NCI-H82 treated with DMSO at 0.1 percent for 48 hours (cell line): ENCODE measurements around the gene TMBIM4.
A peak's percentile ranks its signal among the peaks of the same experiment; 100 is the strongest.

ENCODE experiments used
- DNase-seq: peaks from one replicate; lab custom pipeline; 2025; ENCODE audit not compliant: unreplicated experiment; lab: John Stamatoyannopoulos, UW

TMBIM4 gene

GRCh38 chr12:66142826-66143225 lies 27.0 kb downstream of the TMBIM4 start:
- no peak for DNase-seq

GRCh38 chr12:66141299-66141698 lies 28.5 kb downstream of the TMBIM4 start:
- DNase-seq: no peak

DNA sequence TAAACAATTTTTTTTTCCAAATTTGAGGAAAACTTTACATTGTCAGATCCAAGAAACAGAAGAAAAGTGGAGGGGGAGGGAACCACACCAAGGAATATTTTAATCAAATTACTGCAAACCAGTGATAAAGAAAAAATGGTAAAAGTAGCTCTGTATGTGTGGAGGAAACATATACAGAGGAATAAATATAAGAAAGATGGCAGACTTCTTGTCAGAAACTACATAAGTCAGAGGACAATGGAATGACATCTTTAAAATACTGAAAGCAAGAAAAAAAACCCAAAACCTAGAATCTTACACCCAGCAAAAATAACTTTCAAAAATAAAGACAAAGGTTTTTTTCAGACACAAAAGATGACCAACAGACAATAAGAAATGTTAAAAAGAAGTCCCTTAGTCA lies 29.1 kb downstream of the TMBIM4 start:
- DNase-seq: no peak

GRCh38 chr12:66139328-66139727 lies 30.5 kb downstream of the TMBIM4 start:
- no peak for DNase-seq

DNA sequence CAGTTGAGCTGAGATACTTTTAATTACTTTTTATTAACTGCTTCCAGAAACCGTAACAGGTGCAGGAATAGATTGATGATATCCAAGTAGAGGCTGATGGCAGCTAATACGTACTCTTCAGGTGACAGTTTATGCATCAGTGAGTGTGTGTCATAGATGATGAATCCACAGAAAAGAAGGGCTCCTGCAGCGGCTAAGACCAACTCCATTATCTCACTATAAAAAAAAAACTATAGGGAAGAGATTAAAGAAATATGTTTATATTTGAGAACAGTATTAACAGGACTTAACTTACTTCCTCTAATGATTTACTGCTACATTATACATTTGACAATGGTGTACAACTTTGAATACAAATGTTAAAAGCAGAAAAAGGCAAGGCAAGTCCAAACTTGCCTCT lies 31.9 kb downstream of the TMBIM4 start:
- DNase-seq: no peak

DNA sequence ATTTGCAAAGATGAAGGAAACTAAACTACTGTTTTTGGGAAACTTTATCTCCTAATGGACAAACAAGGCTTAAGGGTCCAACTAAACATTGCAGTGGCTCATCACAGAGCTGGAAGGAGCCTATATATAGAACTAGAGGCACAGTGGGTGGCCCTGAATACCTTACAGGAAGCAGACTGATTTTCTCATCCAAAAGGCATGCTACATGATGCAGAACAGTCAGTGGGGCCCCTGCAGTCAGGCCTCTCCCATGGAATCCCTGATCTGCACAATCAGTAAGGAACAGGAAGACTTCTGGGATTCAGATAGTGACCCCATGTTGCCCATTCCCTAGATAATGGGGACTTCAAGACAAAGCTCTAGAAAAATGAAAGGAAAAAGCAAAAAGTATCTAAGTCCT lies 37.4 kb downstream of the TMBIM4 start:
- no peak for DNase-seq

DNA sequence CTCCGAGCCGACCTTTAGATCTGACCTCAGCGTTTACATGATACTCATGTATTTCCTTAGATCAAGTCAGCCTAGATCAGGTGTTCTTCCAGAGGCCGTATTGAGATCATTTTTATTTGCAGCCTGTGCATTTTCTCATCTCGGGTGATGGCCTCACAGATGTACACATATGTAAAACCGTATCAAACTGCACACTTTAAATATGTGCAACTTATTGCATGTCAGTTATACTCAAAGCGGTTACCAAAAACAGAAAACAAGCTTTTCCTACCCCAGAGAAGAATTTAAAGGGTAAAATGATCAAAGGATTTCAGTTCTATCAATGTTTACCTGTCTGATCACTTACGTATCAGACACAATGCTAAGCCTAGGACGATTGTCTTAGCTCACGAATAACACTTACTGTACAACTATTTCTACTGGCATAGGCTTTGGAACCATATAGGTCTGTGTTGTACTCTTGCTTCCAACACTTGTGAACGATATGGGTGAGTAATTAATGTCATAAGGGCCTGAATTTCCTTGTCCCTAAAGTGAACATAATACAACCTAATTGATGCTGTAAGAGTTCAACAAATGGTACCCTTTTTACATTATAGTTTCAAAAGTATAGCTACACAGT lies 38.6 kb downstream of the TMBIM4 start:
- DNase-seq: no peak

DNA sequence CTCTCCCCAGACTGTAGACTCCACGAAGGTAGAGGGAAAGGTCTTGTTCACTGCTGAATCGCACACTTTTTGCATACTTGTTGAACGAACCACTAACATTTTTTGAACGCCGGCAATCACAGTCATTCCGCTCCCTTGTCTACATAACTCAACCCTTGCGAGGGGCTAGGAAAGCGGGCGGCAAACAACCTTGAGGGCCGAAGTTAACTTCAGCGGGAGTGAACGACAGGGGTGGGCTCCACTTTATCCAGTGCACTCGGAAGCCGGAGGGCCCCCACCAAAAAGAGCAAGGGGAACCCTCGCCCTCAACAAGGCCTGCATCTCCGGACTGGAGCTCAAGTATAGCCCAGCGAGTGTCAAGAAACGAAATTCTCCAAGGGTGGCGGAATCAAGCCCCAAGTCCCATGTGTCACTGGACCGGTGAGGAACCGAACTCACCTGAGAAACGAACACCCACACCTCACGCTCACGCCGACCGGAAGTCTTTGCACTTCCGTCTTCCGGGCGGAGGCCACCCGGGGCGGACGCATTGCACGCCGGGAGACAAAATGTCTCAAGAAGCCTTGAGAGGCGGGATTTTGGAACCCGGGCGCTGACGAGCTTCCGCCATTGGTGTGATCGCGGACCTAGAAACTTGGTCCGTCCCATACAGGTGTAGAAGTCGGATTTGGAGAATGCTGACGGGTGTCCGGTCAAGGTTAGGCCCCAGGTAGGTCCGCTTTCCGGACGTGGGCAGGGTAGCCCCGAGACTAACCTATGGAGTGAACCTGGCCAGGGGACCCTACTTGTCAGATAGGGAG lies 39.3 kb downstream of the TMBIM4 start, which contains the start of gene LLPH:
LLPH (minus strand) TSS at position 484 of the 800 bp plus-strand sequence. CDS start 1,644 bp downstream, outside the sequence.
- no peak for DNase-seq

DNA sequence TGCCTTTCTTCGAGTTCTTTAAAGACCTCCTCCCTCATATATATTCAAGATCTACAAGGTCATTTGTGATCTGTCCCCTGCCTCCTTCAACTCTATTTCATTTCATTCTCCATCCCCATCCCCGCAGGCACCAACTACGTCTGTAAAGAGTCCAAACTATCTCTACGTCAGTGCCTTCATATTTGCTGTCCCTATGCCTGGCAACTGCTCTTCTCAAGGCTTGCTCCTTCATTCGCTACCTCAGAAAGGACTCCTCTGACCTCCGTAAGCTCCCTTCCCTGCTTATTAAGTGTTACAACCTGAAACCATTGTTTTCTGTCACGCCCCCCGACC lies 39.9 kb downstream of the TMBIM4 start:
- no peak for DNase-seq

GRCh38 chr12:66127650-66128049 lies 42.1 kb downstream of the TMBIM4 start:
- no peak for DNase-seq

- no peak for DNase-seq
Observed at GRCh38 chr12:66120477-66120876, 49.3 kb downstream of the TMBIM4 start.

- no peak for DNase-seq
Observed at GRCh38 chr12:66119870-66120241, 49.9 kb downstream of the TMBIM4 start.

GRCh38 chr12:66119229-66119869 lies 50.4 kb downstream of the TMBIM4 start:
- no peak for DNase-seq

GRCh38 chr12:66118240-66118891 lies 51.4 kb downstream of the TMBIM4 start:
- no peak for DNase-seq

- DNase-seq: no peak
Observed at GRCh38 chr12:66117242-66117641, 52.6 kb downstream of the TMBIM4 start.

DNA sequence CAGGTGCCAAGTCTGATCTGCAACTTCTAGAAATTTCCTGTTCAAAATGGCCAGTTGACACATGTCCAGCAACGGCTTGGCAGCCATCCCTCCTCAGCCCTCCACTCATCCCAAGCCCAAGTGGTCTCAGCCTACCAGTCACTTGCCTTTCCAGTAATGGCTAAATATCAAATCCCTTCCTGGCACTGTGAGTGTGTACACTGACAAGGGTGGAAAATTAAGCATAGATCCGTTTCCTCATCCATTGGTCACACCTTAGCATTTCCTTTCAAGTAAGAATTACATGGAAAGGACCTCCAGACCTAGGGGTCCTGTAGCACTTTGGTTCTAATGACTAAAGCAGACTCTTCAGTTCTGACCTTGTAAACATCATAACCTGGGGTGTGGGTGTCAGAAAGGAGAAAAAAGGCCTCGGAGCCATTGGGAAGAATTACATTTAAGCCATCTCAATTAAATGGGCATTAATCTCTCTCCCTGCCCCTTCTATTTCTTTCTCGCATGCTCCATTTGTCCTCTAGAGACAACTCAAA lies 54.7 kb downstream of the TMBIM4 start:
- DNase-seq: no peak

GRCh38 chr12:66113471-66113870 lies 56.3 kb downstream of the TMBIM4 start:
- DNase-seq: no peak

DNA sequence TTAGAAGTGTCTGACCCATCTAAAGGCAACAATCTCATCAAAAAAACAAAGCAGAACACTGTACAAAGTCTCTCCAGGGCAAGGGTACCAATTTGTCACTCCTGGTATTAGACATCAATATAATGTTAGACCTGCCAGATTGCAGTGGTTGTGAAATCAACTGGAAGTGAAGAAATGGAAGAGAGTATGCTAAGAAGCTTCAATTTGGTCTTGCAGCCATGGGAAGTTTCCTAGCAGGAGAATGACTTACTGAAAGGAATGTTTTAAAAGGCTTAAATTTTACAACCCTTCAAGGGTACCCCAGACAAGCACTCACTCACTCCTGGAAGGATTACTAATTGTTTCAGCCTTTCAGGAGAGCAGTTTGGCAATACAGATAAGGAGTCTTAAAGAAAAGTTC lies 58.2 kb downstream of the TMBIM4 start:
- DNase-seq: no peak

GRCh38 chr12:66109056-66109455 lies 60.7 kb downstream of the TMBIM4 start:
- no peak for DNase-seq

- no peak for DNase-seq
Observed at GRCh38 chr12:66108386-66108785, 61.4 kb downstream of the TMBIM4 start.

DNA sequence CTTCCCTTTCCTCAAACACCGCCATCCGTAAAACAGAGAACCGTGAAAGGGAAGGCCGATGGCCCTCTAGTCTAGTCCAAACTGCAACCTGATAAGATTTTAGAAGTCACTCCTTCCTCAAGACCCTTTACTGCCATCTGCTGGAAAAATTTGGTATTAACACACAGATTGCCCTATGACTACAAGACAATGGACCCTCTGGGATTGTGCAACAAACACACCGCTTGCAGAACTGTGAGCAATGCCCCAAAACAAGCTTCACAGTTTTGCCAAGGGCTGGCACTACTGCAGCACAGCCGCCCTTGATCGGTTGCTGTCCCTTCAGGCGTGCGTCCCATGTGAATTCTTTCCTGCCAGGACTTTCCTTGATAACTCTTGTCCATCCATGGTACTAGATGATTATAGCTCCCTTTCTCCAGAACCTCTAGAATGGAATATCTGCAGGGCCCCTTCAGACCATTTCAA lies 62.3 kb downstream of the TMBIM4 start:
- DNase-seq: peak; percentile 62
